Tibial nerve (tissue), 4 donors: ENCODE data around the gene NR2F6. TPM values are rescaled to one million over a fixed set of nuclear protein-coding genes. Genes with fewer than 3 reads are reported as not detected.

Experiments
- DNase-seq, 2 donors: peaks; one replicate each; pipeline ENCODE4 v3.0.0-alpha.2; 2019; ENCODE audit warnings: low spot score in 2 of 2
- H3K27ac ChIP-seq, 4 donors: fragments of 200-600 bp; sonication (generic) in 3 of 4; one replicate each; pipeline ENCODE4 v1.5.1; 2017 to 2019; ENCODE audit warnings: mild to moderate bottlenecking in 1 of 4
- H3K27me3 ChIP-seq, 2 donors: fragments of 200-600 bp; sonication (generic) in 1 of 2; one replicate each; pipeline versions ENCODE4 v1.5.1 to v1.6.0; 2017 to 2019
- H3K36me3 ChIP-seq, 3 donors: fragments of 200-600 bp; sonication (generic); one replicate each; pipeline ENCODE4 v1.5.1; 2018 to 2019
- H3K4me1 ChIP-seq, 4 donors: fragments of 200-600 bp; sonication (generic) in 3 of 4; one replicate each; pipeline ENCODE4 v1.5.1; 2017 to 2019
- H3K4me3 ChIP-seq, 4 donors: fragments of 200-600 bp; sonication (generic) in 3 of 4; one replicate each; pipeline ENCODE4 v1.5.1; 2017 to 2019; ENCODE audit warnings: mild to moderate bottlenecking in 1 of 4, moderate library complexity in 1 of 4
- H3K9me3 ChIP-seq, 4 donors: fragments of 200-600 bp; sonication (generic) in 3 of 4; one replicate each; pipeline ENCODE4 v1.5.1; 2017 to 2019
- EP300 ChIP-seq, 2 donors: sonication (generic); formaldehyde crosslinking; IDR thresholded peaks; one replicate each; pipeline ENCODE4 v1.6.1; 2017; ENCODE audit warnings: antibody characterized with exemption in 2 of 2, mild to moderate bottlenecking in 1 of 2
- POLR2A ChIP-seq, 2 donors: fragments of 450-650 bp; IDR thresholded peaks; one replicate each; pipeline ENCODE4 v1.6.1; 2017; ENCODE audit warnings: antibody characterized with exemption in 2 of 2, mild to moderate bottlenecking in 2 of 2, moderate library complexity in 2 of 2
- WGBS, 2 donors: methylation state at CpG; one replicate each; pipeline ENCODE4 v1.1.5; 2018; 5-methylcytosine and 5-hydroxymethylcytosine counted together
- total RNA-seq, 4 donors: library from RNA; depleted of rRNA; stranded (reverse); fragments of >200 nt; gene quantifications; one replicate each; pipeline ENCODE4 v1.1.0, GENCODE V29; 2016
- TF ChIP-seq, protein P1 (sequence below), 5 experiments: fragments of 200-600 bp in 3 of 5; fragments of 450-650 bp in 2 of 5; sonication (generic) in 3 of 5; IDR thresholded peaks; one replicate each; pipeline ENCODE4 v1.5.1; 2016 to 2019; ENCODE audit warnings: antibody characterized with exemption in 5 of 5, mild to moderate bottlenecking in 3 of 5, moderate library complexity in 2 of 5

NR2F6 gene
- total RNA-seq, 4 donors from 2014 or later: 30.0 to 46.0 (median 39.5) TPM

DNA sequence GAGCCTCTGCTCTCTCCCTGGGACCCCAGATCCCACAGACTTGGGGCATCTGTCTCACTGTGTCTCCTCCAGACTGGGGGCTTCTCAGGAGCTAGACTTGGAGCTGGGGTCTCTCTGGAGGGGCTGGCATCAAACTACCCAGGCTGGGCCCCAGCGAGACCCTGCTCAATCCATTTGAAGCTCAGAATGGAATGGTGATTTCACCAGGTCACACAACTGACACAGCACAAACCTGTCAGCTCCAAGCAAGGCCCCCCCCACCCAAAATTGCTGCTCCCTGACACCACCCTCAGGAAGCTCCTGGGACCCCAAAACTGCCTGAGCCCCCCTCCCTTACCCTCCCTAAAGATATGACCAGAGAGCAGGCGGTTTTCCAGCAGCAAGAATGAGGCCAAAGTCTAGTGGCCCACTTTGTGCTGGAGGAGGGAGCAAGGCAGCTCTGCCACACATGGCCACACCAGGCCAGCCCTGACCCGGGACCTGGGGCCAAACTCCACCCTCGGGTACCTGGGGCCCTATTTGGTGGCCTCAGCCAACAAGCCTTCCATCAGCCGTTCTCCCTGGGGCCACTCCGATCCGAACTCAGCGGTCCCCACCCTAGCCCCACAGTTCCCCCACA is 2.4 kb downstream of the NR2F6 start:
- H3K4me1 ChIP-seq: peaks cover 0 to 54% (median 37%) of the 10 kb centered on the region in 4 donors
- peak overlapping the region; percentile 43 to 87 (median 84) for H3K27ac ChIP-seq
- no peak for DNase-seq
- 37 to 44% methylated on average over 7 to 8 of the region's 8 CpGs for WGBS, 2 donors
- peak overlapping the region; percentile 66 to 86 (median 72) for H3K4me3 ChIP-seq
- no peaks in the 10 kb centered on the region for H3K27me3 ChIP-seq
- H3K9me3 ChIP-seq: no peaks in the 10 kb centered on the region
- peaks cover 0 to 24% (median 0%) of the 10 kb centered on the region in 3 donors for H3K36me3 ChIP-seq
- no peak for TF ChIP-seq POLR2A (IDR thresholded peaks at IDR 0.05)
- TF ChIP-seq EP300 (IDR thresholded peaks at IDR 0.05): no peak
- TF ChIP-seq, protein P1, sequence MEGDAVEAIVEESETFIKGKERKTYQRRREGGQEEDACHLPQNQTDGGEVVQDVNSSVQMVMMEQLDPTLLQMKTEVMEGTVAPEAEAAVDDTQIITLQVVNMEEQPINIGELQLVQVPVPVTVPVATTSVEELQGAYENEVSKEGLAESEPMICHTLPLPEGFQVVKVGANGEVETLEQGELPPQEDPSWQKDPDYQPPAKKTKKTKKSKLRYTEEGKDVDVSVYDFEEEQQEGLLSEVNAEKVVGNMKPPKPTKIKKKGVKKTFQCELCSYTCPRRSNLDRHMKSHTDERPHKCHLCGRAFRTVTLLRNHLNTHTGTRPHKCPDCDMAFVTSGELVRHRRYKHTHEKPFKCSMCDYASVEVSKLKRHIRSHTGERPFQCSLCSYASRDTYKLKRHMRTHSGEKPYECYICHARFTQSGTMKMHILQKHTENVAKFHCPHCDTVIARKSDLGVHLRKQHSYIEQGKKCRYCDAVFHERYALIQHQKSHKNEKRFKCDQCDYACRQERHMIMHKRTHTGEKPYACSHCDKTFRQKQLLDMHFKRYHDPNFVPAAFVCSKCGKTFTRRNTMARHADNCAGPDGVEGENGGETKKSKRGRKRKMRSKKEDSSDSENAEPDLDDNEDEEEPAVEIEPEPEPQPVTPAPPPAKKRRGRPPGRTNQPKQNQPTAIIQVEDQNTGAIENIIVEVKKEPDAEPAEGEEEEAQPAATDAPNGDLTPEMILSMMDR (IDR thresholded peaks at IDR 0.05): no peak

DNA sequence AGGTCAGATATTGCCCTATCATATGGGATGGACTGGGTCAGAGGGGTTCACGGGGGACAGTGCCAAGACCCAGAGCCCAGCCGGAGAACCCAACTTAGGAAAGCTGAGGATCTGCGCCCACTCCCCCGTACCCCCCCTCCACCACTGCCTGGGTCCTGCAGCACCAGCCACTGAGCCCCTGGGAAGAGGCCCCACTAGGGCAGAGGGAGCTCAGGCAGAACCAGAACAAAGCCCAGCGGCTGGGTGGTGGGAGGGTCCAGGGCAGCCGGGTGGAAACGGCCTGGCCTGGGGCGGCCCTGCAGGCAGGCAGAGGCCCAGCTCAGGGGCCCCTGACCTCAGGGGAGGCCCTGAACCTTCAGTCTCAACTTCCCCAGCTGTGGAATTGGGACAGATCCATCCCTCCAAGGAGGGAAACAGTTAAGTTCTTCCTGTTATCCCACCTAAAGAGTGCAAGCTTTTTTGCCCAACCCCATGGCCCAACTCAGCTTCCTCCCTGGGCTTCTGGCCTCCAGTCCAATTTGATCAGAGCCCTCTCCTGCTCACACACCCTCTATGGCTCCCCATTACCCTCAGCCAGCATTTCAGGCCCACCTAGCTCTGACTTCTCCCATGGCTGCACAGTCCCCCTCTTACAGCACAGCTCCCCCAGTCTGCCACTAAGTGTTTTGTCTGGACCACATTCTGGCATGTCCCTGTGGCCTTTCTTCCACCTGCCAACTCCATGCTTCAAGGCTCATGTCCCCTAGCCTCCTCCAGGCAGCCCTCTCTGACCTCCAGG is 3.1 kb downstream of the NR2F6 start:
- peaks cover 0 to 31% (median 0%) of the 10 kb centered on the region in 3 donors for H3K36me3 ChIP-seq
- H3K9me3 ChIP-seq: no peaks in the 10 kb centered on the region
- H3K4me3 ChIP-seq: no peak overlapping the region
- peaks cover 0 to 47% (median 33%) of the 10 kb centered on the region in 4 donors for H3K4me1 ChIP-seq
- DNase-seq: no peak
- H3K27ac ChIP-seq: peak overlapping the region in 3 of 4 donors; percentile 83 to 87 (median 84)
- TF ChIP-seq POLR2A (IDR thresholded peaks at IDR 0.05) (no peak), EP300 (IDR thresholded peaks at IDR 0.05) (no peak)
- TF ChIP-seq, protein P1 (IDR thresholded peaks at IDR 0.05): no peak
- no peaks in the 10 kb centered on the region for H3K27me3 ChIP-seq
- 41 to 48% methylated on average over 6 to 7 of the region's 8 CpGs for WGBS, 2 donors

DNA sequence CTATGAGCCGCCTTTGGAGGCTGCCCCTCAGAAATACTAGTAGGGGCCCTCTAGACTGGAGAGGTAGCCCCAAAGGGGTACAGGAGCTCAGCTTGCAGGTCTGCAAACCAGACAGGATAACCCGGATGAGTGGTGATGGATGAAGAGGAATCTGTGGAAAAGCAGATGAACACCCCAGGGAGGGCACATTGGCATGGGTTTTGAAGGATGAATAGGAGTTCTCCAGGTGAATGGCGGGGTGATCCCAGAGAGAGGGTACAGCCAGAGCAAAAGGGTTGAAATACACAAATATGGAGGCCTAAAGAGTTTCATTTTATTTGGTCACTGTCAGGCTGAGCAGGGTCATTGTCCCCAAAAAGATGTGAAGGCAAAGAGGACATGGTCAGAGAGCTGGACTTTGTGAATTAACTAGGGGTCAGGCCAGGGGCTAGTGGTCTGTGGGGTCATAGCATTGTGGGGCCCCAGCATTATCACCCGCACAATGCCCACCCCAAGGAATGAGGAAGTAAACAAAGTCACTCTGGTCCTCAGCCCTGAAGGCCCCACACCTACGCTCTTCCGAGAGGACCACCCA is 4.8 kb downstream of the NR2F6 start:
- TF ChIP-seq, protein P1 (IDR thresholded peaks at IDR 0.05): no peak
- TF ChIP-seq POLR2A (IDR thresholded peaks at IDR 0.05) (no peak), EP300 (IDR thresholded peaks at IDR 0.05) (no peak)

DNA sequence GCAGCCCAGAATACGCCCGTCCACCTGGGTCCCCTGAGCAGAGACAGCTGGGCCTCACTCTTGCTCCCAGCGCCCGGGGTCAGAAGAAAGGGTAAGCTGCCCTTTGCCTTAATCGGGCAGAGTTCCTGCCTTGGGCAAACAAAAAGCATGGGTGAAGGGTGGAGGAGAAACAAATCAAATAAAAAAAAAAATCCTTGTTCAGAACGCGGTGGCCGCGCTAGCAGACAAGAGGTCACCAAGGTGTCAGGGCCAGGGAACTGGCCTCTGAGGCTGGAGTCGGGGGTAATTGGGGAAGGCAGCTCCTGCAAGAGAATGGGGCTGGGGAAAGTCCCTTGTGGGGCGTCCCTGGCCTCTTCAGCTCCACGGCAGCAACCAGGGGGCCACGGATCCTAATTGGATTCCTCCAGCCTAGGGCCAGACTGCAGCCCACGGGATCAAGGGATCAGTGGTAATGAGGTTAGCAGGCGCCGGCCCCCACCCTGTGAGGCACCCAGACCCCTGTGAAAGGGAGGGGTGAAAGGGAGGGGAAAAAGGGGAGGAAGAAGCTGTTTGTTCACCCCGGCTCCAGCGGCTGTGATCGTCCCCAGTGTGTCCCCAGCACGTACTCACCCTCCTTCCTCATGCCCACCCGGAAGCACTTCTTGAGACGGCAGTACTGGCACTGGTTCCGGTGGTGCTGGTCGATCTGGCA is 5.5 kb downstream of the NR2F6 start:
- no peaks in the 10 kb centered on the region for H3K9me3 ChIP-seq
- H3K4me3 ChIP-seq: no peak overlapping the region
- peaks cover 0 to 34% (median 0%) of the 10 kb centered on the region in 3 donors for H3K36me3 ChIP-seq
- H3K4me1 ChIP-seq: peaks cover 0 to 53% (median 32%) of the 10 kb centered on the region in 4 donors
- no peak for DNase-seq
- TF ChIP-seq, protein P1 (IDR thresholded peaks at IDR 0.05): no peak
- no peak for TF ChIP-seq EP300 (IDR thresholded peaks at IDR 0.05)
- no peak for TF ChIP-seq POLR2A (IDR thresholded peaks at IDR 0.05)
- no peaks in the 10 kb centered on the region for H3K27me3 ChIP-seq
- H3K27ac ChIP-seq: peak overlapping the region in 1 of 4 donors; percentile 42
- 50% methylated on average over 24 of the region's 24 CpGs for WGBS, 2 donors

More for the DNA sequence above, 4.8 kb downstream of the NR2F6 start:
- H3K4me1 ChIP-seq: peaks cover 0 to 46% (median 30%) of the 10 kb centered on the region in 4 donors
- H3K27ac ChIP-seq: peak overlapping the region in 1 of 4 donors; percentile 42
- no peaks in the 10 kb centered on the region for H3K9me3 ChIP-seq
- 91 to 96% methylated on average over 6 of the region's 6 CpGs for WGBS, 2 donors
- no peak for DNase-seq
- peaks cover 0 to 34% (median 0%) of the 10 kb centered on the region in 3 donors for H3K36me3 ChIP-seq
- H3K4me3 ChIP-seq: no peak overlapping the region
- no peaks in the 10 kb centered on the region for H3K27me3 ChIP-seq
